ENCODE measurements around the gene AMZ1.

Gene AMZ1

GRCh38 chr7:2651847-2652735 lies 35.9 kb upstream of the AMZ1 start:
- DNase-seq (ENCODE audit: low read depth), result no peak

DNA sequence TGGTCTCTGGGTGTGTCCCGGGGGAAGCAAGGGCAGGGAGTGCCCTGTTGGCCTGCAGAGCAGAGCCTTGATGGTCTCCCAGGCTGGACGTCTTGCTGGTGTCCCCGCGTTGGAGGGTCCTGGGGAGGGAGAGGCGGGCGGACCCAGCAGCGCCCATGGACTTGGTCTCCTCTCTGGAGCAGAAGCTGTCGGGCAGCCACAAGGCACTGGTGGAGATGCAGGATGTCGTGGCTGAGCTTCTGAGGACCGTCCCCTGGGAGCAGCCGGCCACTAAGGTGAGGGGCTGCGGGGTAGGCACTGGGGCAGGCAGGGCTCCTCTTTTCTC lies 35.3 kb upstream of the AMZ1 start:
- DNase-seq (ENCODE audit: low read depth), result no peak

DNA sequence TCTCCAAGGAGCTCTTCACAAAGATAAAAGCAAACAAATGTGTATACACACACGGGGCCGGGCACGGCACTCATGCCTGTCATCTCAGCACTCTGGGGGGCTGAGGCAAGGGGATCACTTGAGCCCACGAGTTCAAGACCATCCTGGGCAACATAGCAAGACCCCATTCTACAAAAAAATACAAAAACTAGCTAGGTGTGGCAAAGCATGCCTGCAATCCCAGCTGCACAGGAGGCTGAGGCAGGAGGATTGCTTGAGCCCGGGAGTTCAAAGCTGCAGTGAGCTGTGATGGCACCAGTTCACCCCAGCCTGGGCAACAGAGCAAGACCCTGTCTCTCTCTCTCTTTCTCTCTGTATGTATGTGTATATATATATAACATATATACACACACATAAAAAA lies 33.9 kb upstream of the AMZ1 start:
- DNase-seq (ENCODE audit: low read depth), result no peak

- no peak for DNase-seq (ENCODE audit: low read depth)
These were observed 32.0 kb upstream of the AMZ1 start for GRCh38 chr7:2655870-2656614.

GRCh38 chr7:2657208-2657607 lies 30.8 kb upstream of the AMZ1 start:
- DNase-seq (ENCODE audit: low read depth), result no peak

GRCh38 chr7:2657920-2658671 lies 29.9 kb upstream of the AMZ1 start:
- no peak for DNase-seq (ENCODE audit: low read depth)

GRCh38 chr7:2658941-2659340 lies 29.1 kb upstream of the AMZ1 start:
- DNase-seq (ENCODE audit: low read depth), result no peak

- DNase-seq (ENCODE audit: low read depth), result no peak
These were observed 28.2 kb upstream of the AMZ1 start for GRCh38 chr7:2659556-2660358.

GRCh38 chr7:2660359-2661095 lies 27.5 kb upstream of the AMZ1 start:
- no peak for DNase-seq (ENCODE audit: low read depth)

DNA sequence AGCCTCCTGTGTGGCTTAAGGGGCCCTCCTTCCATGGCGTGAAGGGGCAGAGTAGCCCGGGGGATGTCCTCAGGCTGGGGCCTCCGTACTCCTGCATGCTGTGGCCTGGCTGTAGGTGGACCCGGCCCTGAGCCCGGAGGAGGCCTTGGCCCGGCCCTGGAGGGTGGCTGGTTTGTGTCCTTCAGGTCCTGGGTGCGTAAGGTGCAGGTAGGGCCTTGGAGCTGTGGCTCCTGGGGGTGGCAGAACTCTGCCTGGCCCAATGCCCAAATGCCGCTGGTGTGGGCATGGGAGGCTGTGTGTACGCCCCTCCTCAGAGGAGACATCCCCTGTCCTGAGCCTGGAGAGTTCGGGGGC lies 26.9 kb upstream of the AMZ1 start:
- no peak for DNase-seq (ENCODE audit: low read depth)

GRCh38 chr7:2661602-2662272 lies 26.3 kb upstream of the AMZ1 start:
- no peak for DNase-seq (ENCODE audit: low read depth)

GRCh38 chr7:2662273-2663120 lies 25.5 kb upstream of the AMZ1 start:
- DNase-seq (ENCODE audit: low read depth), result no peak

DNA sequence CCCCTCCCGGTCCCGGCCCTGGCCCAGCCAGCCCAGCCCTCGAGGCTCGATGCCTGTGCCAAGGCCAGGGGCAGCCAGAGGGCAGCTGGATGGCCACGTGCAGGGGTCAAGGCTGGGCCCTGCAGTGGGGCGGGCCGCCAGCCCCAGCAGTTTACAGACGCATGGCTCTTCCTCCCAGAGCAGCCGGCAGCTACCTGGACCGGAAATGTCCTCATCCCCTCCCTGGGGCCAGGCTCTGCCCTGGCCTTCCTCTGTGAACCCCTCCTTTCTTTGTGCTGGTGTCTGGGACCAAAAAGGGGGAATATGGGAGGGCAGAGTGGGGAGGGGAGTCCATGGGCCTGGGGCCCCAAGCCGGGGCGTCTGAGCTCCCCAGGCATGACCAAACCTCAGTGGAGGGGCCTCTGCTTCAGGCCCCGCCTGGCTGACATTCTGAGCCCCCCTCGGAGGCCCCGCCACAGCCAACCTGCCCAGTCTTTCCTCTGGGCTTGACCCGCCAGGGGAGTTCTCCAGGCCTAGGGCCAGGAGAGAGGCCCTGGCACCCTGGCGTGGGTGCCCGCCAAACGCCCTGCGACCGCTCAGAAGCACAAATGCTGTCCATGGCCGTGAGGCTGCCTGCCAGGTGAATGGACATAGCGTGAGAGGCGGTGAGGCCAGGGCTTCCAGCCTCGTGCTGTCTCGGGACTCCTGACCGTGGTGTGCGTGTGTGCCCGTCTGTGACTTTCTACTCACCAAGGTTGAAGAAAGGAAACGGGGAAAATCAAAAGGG lies 24.7 kb upstream of the AMZ1 start:
- no peak for DNase-seq (ENCODE audit: low read depth)

- no peak for DNase-seq (ENCODE audit: low read depth)
These were observed 24.0 kb upstream of the AMZ1 start for GRCh38 chr7:2663960-2664359.

DNA sequence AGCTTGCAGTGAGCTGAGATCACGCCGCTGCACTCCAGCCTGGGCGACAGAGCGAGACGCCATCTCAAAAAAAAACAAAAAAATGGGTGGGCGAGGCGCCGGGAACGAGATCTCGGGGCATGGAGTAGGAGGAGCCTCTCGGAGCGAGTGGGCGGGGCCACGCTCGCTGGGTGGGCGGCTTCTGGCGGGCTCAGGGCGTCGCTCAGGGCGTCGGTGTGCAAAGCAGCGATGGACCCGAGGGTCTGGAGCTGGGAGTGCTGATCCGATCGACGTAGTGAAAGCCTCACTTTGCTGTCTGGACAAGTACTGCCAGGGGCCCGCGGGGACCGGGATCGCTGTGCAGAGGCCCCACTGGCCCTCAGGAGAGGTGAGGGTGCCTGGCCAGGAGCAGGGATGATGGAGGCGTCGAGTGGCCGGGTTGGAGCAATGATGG lies 22.6 kb upstream of the AMZ1 start:
- no peak for DNase-seq (ENCODE audit: low read depth)

DNA sequence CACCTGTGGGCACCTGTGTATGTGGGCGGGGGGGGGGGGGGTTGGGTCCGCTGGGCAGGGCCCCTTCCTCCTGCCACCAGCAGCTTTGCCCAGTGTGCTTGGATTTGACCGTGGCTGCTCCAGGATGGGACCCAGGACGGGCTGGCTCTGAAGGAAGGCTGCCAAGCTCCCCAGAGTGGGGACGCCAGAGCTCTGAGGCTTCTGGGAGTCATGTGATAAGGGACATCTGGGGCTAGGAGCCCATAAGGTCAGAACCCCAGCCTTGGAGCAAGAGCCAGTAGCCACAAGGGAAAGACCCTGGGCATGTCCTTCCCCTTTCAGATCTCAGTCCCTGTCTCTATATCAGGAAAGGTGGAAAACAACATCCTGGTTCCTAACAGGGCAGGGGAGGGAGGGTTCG lies 21.8 kb upstream of the AMZ1 start:
- DNase-seq (ENCODE audit: low read depth), result no peak

DNA sequence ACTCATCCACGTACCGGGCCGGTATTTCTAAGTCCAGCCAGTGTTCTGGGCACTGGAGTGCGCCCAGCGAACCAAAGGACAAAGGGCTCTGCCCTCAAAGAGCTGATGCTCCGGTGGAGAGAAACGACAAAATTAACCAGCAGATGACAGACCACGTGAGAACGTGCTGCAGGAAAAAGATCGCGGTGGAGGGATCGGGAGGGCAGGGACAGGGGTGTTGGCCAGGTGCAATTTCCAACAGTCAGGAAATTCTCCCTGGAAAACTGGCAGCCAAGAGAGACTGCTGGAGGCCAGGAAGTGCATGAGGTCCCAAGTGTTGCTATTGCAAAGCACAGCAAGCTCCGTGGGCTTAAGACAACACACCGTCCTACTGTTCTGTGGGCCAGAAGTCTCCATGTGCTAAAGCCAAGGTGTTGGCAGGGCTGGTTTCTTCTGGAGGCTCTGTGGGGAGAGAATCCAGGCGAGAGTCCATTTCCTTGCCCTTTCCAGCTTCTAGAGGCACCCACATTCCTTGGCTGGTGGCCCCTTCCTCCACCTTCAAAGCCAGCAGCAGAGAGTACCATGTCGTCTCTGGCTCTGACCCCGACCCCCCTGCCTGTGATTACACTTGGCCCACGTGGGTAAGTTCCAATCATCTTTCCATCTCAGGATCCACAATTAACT lies 21.3 kb upstream of the AMZ1 start:
- no peak for DNase-seq (ENCODE audit: low read depth)

- no peak for DNase-seq (ENCODE audit: low read depth)
These were observed 20.2 kb upstream of the AMZ1 start for GRCh38 chr7:2667843-2668242.

DNA sequence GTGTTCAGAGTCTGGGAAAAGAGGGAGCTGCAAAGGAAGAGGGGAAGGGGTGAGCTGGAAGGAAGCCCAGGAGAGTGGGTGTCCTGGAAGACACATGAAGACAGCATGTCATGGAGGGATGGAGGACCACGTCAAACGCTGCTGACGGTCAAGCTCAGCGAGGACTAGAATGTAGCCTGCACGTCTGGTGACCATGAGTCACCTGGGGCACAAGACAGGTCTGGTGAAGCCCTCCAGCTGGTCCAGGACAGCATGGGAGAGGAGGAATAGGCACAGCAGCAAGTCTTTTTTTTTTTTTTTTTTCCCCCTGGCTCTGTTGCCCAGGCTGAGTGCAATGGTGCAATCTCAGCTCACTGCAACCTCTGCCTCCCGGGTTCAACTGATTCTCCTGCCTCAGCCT lies 19.6 kb upstream of the AMZ1 start:
- no peak for DNase-seq (ENCODE audit: low read depth)

Data from T-helper 22 cell (primary cell).